Stomach (tissue), 4 donors: Measurements from ENCODE around the gene CMTM4.

ENCODE experiments used
- CTCF ChIP-seq, 7 experiments: fragments of 450-650 bp in 4 of 7; fragments of 200-600 bp in 3 of 7; sonication (generic) in 3 of 7; IDR thresholded peaks; one replicate each; pipeline ENCODE4 v1.5.1; 2016 to 2019; ENCODE audit warnings: antibody characterized with exemption in 7 of 7, control low read depth in 2 of 7, mild to moderate bottlenecking in 1 of 7
- POLR2A ChIP-seq, 4 donors: fragments of 450-650 bp; IDR thresholded peaks; one replicate each; pipeline ENCODE4 v1.6.1; 2016; ENCODE audit warnings: antibody characterized with exemption in 4 of 4, control low read depth in 2 of 4, mild to moderate bottlenecking in 1 of 4, moderate library complexity in 1 of 4

GRCh38 chr16:66574531-66574930 lies 122.0 kb downstream of the CMTM4 start:
- TF ChIP-seq CTCF (IDR thresholded peaks at IDR 0.05) (no peak), POLR2A (IDR thresholded peaks at IDR 0.05) (no peak)
